Pancreas (tissue), 10 donors: ENCODE data around the gene LAMC2. TPM values are rescaled to one million over a fixed set of nuclear protein-coding genes. Genes with fewer than 3 reads are reported as not detected.

ENCODE experiments used
- ATAC-seq, 4 donors: fragments of 200-7000 bp; cut with Tn5 transposase; one replicate each; pipeline versions ENCODE4 v1.8.0 to v1.9.1; 2020; ENCODE audit warnings: mild to moderate bottlenecking in 4 of 4, moderate library complexity in 4 of 4
- DNase-seq, 6 donors: peaks; one replicate each; pipeline ENCODE4 v3.0.0-alpha.2; 2020
- FAIRE-seq: peaks from 2 replicates; lab custom pipeline; 2012; peaks lifted over from hg19 to GRCh38; lab: Jason Lieb, UNC
- H3K27ac ChIP-seq, 4 donors: fragments of 200-600 bp; sonication (generic); 1 replicate in 3 of 4; 2 replicates in 1 of 4; pipeline versions ENCODE4 v1.5.0 to v1.8.0; 2020
- H3K27me3 ChIP-seq, 4 donors: fragments of 200-600 bp; one replicate each; pipeline ENCODE4 v1.8.0; 2021
- H3K36me3 ChIP-seq, 3 donors: fragments of 200-600 bp; sonication (generic) in 1 of 3; one replicate each; pipeline versions ENCODE4 v1.5.0 to v1.8.0; 2020 to 2021
- H3K4me1 ChIP-seq, 3 donors: fragments of 200-600 bp; one replicate each; pipeline ENCODE4 v1.8.0; 2021
- H3K4me3 ChIP-seq, 4 donors: fragments of 200-600 bp; sonication (generic) in 2 of 4; one replicate each; pipeline versions ENCODE4 v1.5.0 to v1.8.0; 2020 to 2021
- H3K9me3 ChIP-seq, 4 donors: fragments of 200-600 bp; one replicate each; pipeline ENCODE4 v1.8.0; 2021
- CTCF ChIP-seq, 4 donors: fragments of 200-600 bp; sonication (generic) in 3 of 4; IDR thresholded peaks; one replicate each; pipeline versions ENCODE4 v1.5.0 to v1.8.0; 2021; ENCODE audit warnings: antibody characterized with exemption in 4 of 4
- WGBS, 2 donors: extraction: QIAGEN DNeasy Blood & Tissue Kit; methylation state at CpG; one replicate each; pipeline ENCODE4 v1.1.7; 2013; 5-methylcytosine and 5-hydroxymethylcytosine counted together
- intact Hi-C, 3 donors: fragments of 100-400 bp; cut with DNase I; formaldehyde crosslinking; loops; one replicate each; pipeline versions ENCODE4 v1.11.1 to v1.14.2; 2022
- polyA plus RNA-seq, 2 donors: library from polyadenylated mRNA; stranded (reverse); fragments of 200-250 nt; gene quantifications; one replicate each; pipeline ENCODE4 v1.2.3, GENCODE V29; 2013
- total RNA-seq, 6 donors: library from RNA; stranded (reverse); fragmentation: NEBNext Ultra II Directional in 4 of 6; extraction: Animal tissue kit (Norgen Biotek cat#: 25700) in 4 of 6; gene quantifications; one replicate each; pipeline versions ENCODE4 v1.2.1 to v1.2.4, GENCODE V29; 2021 to 2023
- donor health status: healthy with polysubstance abuse.
- donor health status: DM: no; HTN: no; CAD: no; lungs with moderate emphysema.
- donor health status: DM: no; HTN: no; CAD: no.
- donor health status: control.
- donor health status: control.
- donor health status: Bipolar disorder and iron deficiency.
- donor health status: DM: yes; HTN: yes; CAD: no.
- donor health status: DM: no; HTN: no; CAD: no.
- donor health status: DM: no; HTN: no; CAD: no.
- donor health status: DM: yes; HTN: yes; CAD: no.

The LAMC2 gene
- total and polyA plus RNA-seq, 8 donors = 1.3 to 31.2 (median 2.2) TPM

- intact Hi-C loops = no loop called here
- H3K9me3 ChIP-seq = no peaks in the 10 kb centered on the region
- H3K36me3 ChIP-seq = no peaks in the 10 kb centered on the region
- H3K27me3 ChIP-seq = no peaks in the 10 kb centered on the region
- 54 to 55% methylated on average over 3 of the region's 3 CpGs for WGBS, 2 donors
- no peaks in the 10 kb centered on the region for H3K4me1 ChIP-seq
- no peak for TF ChIP-seq CTCF (IDR thresholded peaks at IDR 0.05)
- DNase-seq (no peak), FAIRE-seq (no peak), ATAC-seq (no peak)
- no peak overlapping the region for H3K4me3 ChIP-seq
- no peak overlapping the region for H3K27ac ChIP-seq
Observed at GRCh38 chr1:183203094-183203493, 17.0 kb downstream of the LAMC2 start.

GRCh38 chr1:183205196-183205781, 19.2 kb downstream of the LAMC2 start:
- H3K36me3 ChIP-seq = no peaks in the 10 kb centered on the region
- intact Hi-C loops = no loop called here
- 85 to 88% methylated on average over 3 of the region's 3 CpGs for WGBS, 2 donors
- no peak overlapping the region for H3K27ac ChIP-seq
- DNase-seq (no peak), ATAC-seq (peak in 1 of 4 donors; percentile 43), FAIRE-seq (no peak)
- H3K9me3 ChIP-seq = no peaks in the 10 kb centered on the region
- no peaks in the 10 kb centered on the region for H3K27me3 ChIP-seq
- no peak for TF ChIP-seq CTCF (IDR thresholded peaks at IDR 0.05)
- no peaks in the 10 kb centered on the region for H3K4me1 ChIP-seq
- no peak overlapping the region for H3K4me3 ChIP-seq

GRCh38 chr1:183206538-183207122, 20.6 kb downstream of the LAMC2 start:
- no peak for TF ChIP-seq CTCF (IDR thresholded peaks at IDR 0.05)
- H3K4me1 ChIP-seq = no peaks in the 10 kb centered on the region
- H3K27me3 ChIP-seq = no peaks in the 10 kb centered on the region
- intact Hi-C loops = no loop called here
- no peaks in the 10 kb centered on the region for H3K9me3 ChIP-seq
- ATAC-seq (no peak), DNase-seq (no peak), FAIRE-seq (no peak)
- H3K36me3 ChIP-seq = no peaks in the 10 kb centered on the region
- 78 to 87% methylated on average over 6 of the region's 6 CpGs for WGBS, 2 donors
- H3K4me3 ChIP-seq = no peak overlapping the region
- H3K27ac ChIP-seq = no peak overlapping the region

GRCh38 chr1:183209533-183210158, 23.6 kb downstream of the LAMC2 start:
- no peak overlapping the region for H3K27ac ChIP-seq
- no peaks in the 10 kb centered on the region for H3K36me3 ChIP-seq
- no peaks in the 10 kb centered on the region for H3K9me3 ChIP-seq
- intact Hi-C loops = no loop called here
- FAIRE-seq (no peak), ATAC-seq (peak in 2 of 4 donors; percentile 65 to 83), DNase-seq (no peak)
- H3K4me3 ChIP-seq = no peak overlapping the region
- no peak for TF ChIP-seq CTCF (IDR thresholded peaks at IDR 0.05)
- H3K4me1 ChIP-seq = no peaks in the 10 kb centered on the region
- no peaks in the 10 kb centered on the region for H3K27me3 ChIP-seq

GRCh38 chr1:183210681-183211080, 24.6 kb downstream of the LAMC2 start:
- ATAC-seq (no peak), FAIRE-seq (no peak), DNase-seq (no peak)
- Histone ChIP-seq H3K27me3 (no peaks in the 10 kb centered on the region), H3K9me3 (no peaks in the 10 kb centered on the region), H3K36me3 (no peaks in the 10 kb centered on the region), H3K4me1 (no peaks in the 10 kb centered on the region), H3K27ac (no peak overlapping the region), H3K4me3 (no peak overlapping the region)
- intact Hi-C loops = no loop called here
- no peak for TF ChIP-seq CTCF (IDR thresholded peaks at IDR 0.05)
